IMR-90 (cell line): ENCODE measurements around the gene LRRTM4.

ENCODE experiments used
- CHD1 ChIP-seq: IDR thresholded peaks from 2 replicates; pipeline ENCODE4 v1.6.1; 2012; ENCODE audit warnings: low read depth, low read length, improper control_type of control experiment
- TF ChIP-seq, protein P1 (sequence below): conservative IDR thresholded peaks from 2 replicates; pipeline ENCODE4 v1.5.1; 2012; ENCODE audit warnings: mild to moderate bottlenecking, low read depth, low read length, improper control_type of control experiment

DNA sequence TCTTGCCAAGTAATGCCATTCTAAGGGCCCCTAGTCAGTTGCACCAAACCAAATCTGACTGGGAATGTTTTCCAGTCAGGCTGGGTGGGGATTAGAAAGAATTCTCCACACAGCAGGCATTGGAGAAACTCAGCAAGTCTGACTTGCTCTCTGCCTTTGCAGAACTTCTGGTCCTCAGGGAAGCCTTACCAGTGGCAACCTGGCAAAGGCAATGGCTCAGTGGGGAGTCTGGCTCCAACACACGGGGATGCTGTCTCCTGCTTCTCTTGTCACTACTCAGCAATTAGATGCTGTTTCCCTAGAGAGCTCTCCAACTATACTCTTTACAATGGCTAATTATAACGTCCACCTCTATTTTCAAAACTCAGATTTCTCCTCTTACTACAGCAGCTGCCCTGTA, 810.7 kb downstream of the LRRTM4 start:
- no peak for TF ChIP-seq CHD1
- TF ChIP-seq, protein P1, sequence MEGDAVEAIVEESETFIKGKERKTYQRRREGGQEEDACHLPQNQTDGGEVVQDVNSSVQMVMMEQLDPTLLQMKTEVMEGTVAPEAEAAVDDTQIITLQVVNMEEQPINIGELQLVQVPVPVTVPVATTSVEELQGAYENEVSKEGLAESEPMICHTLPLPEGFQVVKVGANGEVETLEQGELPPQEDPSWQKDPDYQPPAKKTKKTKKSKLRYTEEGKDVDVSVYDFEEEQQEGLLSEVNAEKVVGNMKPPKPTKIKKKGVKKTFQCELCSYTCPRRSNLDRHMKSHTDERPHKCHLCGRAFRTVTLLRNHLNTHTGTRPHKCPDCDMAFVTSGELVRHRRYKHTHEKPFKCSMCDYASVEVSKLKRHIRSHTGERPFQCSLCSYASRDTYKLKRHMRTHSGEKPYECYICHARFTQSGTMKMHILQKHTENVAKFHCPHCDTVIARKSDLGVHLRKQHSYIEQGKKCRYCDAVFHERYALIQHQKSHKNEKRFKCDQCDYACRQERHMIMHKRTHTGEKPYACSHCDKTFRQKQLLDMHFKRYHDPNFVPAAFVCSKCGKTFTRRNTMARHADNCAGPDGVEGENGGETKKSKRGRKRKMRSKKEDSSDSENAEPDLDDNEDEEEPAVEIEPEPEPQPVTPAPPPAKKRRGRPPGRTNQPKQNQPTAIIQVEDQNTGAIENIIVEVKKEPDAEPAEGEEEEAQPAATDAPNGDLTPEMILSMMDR, result no peak
